CD4-positive, alpha-beta T cell treated with Interleukin-1 beta for 1 hour (primary cell): ENCODE results near the gene TBC1D32.
"Not testable (repeated sequence)": the region's sequence is repeated elsewhere in the genome, so short reads cannot be mapped to it uniquely, and the experiment has no call there.

Experiments
- DNase-seq, 2 donors: peaks; one replicate each; pipeline ENCODE4 v3.0.0-alpha.2; 2020 to 2022

The TBC1D32 gene

GRCh38 chr6:121216928-121217327 is 117.4 kb downstream of the TBC1D32 start:
- DNase-seq: no peak

- DNase-seq: not testable (repeated sequence)
These were observed 120.9 kb downstream of the TBC1D32 start for GRCh38 chr6:121213341-121213740.

GRCh38 chr6:121210943-121211342 is 123.3 kb downstream of the TBC1D32 start:
- no peak for DNase-seq

GRCh38 chr6:121205569-121205968 is 128.7 kb downstream of the TBC1D32 start:
- no peak for DNase-seq

- no peak for DNase-seq
These were observed 133.2 kb downstream of the TBC1D32 start for GRCh38 chr6:121201105-121201504.

- DNase-seq: not testable (repeated sequence)
These were observed 138.2 kb downstream of the TBC1D32 start for GRCh38 chr6:121196042-121196441.

GRCh38 chr6:121190122-121190521 is 144.2 kb downstream of the TBC1D32 start:
- DNase-seq: no peak

- DNase-seq: no peak
These were observed 145.9 kb downstream of the TBC1D32 start for GRCh38 chr6:121188356-121188755.

- DNase-seq: no peak
These were observed 146.5 kb downstream of the TBC1D32 start for GRCh38 chr6:121187833-121188200.

GRCh38 chr6:121187200-121187832 is 147.0 kb downstream of the TBC1D32 start:
- DNase-seq: no peak

GRCh38 chr6:121183742-121184141 is 150.5 kb downstream of the TBC1D32 start:
- DNase-seq: no peak

GRCh38 chr6:121175827-121176226 is 158.5 kb downstream of the TBC1D32 start:
- DNase-seq: no peak

- DNase-seq: not testable (repeated sequence)
These were observed 161.8 kb downstream of the TBC1D32 start for GRCh38 chr6:121172451-121172850.

- DNase-seq: no peak
These were observed 162.4 kb downstream of the TBC1D32 start for GRCh38 chr6:121171879-121172278.

GRCh38 chr6:121161886-121162285 is 172.4 kb downstream of the TBC1D32 start:
- no peak for DNase-seq

- DNase-seq: no peak
These were observed 174.0 kb downstream of the TBC1D32 start for GRCh38 chr6:121160276-121160675.

GRCh38 chr6:121158891-121159290 is 175.4 kb downstream of the TBC1D32 start:
- no peak for DNase-seq

- no peak for DNase-seq
These were observed 175.8 kb downstream of the TBC1D32 start for GRCh38 chr6:121158438-121158837.

- DNase-seq: no peak
These were observed 176.4 kb downstream of the TBC1D32 start for GRCh38 chr6:121157906-121158305.

- no peak for DNase-seq
These were observed 190.8 kb downstream of the TBC1D32 start for GRCh38 chr6:121143476-121143875.

GRCh38 chr6:121142093-121142492 is 192.2 kb downstream of the TBC1D32 start:
- no peak for DNase-seq

GRCh38 chr6:121135425-121135824 is 198.9 kb downstream of the TBC1D32 start:
- DNase-seq: no peak

GRCh38 chr6:121134922-121135321 is 199.4 kb downstream of the TBC1D32 start:
- no peak for DNase-seq

GRCh38 chr6:121124600-121124999 is 209.7 kb downstream of the TBC1D32 start:
- no peak for DNase-seq

- DNase-seq: no peak
These were observed 221.9 kb downstream of the TBC1D32 start for GRCh38 chr6:121112356-121112755.
